ENCODE results near the gene VGLL3. TPM values are rescaled to one million over a fixed set of nuclear protein-coding genes. Genes with fewer than 3 reads are reported as not detected.
"Not testable (repeated sequence)": the region's sequence is repeated elsewhere in the genome, so short reads cannot be mapped to it uniquely, and the experiment has no call there.

VGLL3 gene
- total RNA-seq, 1 experiment from 2014 or later, result 3.1 TPM

GRCh38 chr3:86989611-86990010 is 1.3 kb downstream of the VGLL3 start:
- DNase-seq (ENCODE audit: low spot score), result no peak

- no peak for DNase-seq (ENCODE audit: low spot score)
Observed at GRCh38 chr3:86989006-86989405, 1.9 kb downstream of the VGLL3 start.

GRCh38 chr3:86988235-86988634 is 2.7 kb downstream of the VGLL3 start:
- DNase-seq (ENCODE audit: low spot score), result no peak

GRCh38 chr3:86987421-86987715 is 3.6 kb downstream of the VGLL3 start:
- no peak for DNase-seq (ENCODE audit: low spot score)

- no peak for DNase-seq (ENCODE audit: low spot score)
Observed at GRCh38 chr3:86986671-86987420, 4.1 kb downstream of the VGLL3 start.

GRCh38 chr3:86985181-86985826 is 5.6 kb downstream of the VGLL3 start:
- no peak for DNase-seq (ENCODE audit: low spot score)

- no peak for DNase-seq (ENCODE audit: low spot score)
Observed at GRCh38 chr3:86984271-86984670, 6.7 kb downstream of the VGLL3 start.

GRCh38 chr3:86982883-86983282 is 8.1 kb downstream of the VGLL3 start:
- no peak for DNase-seq (ENCODE audit: low spot score)

- DNase-seq (ENCODE audit: low spot score), result no peak
Observed at GRCh38 chr3:86978111-86978551, 12.8 kb downstream of the VGLL3 start.

GRCh38 chr3:86976219-86976618 is 14.7 kb downstream of the VGLL3 start:
- DNase-seq (ENCODE audit: low spot score), result no peak

- not testable (repeated sequence) for DNase-seq (ENCODE audit: low spot score)
Observed at GRCh38 chr3:86974177-86974576, 16.8 kb downstream of the VGLL3 start.

- no peak for DNase-seq (ENCODE audit: low spot score)
Observed at GRCh38 chr3:86973440-86973839, 17.5 kb downstream of the VGLL3 start.

- DNase-seq (ENCODE audit: low spot score), result peak; percentile 37
Observed at GRCh38 chr3:86969500-86970189, 21.3 kb downstream of the VGLL3 start.

GRCh38 chr3:86968244-86968932 is 22.6 kb downstream of the VGLL3 start:
- DNase-seq (ENCODE audit: low spot score), result no peak

- DNase-seq (ENCODE audit: low spot score), result no peak
Observed at GRCh38 chr3:86967062-86967461, 23.9 kb downstream of the VGLL3 start.

GRCh38 chr3:86965166-86965565 is 25.8 kb downstream of the VGLL3 start:
- no peak for DNase-seq (ENCODE audit: low spot score)

- no peak for DNase-seq (ENCODE audit: low spot score)
Observed at GRCh38 chr3:86963611-86964010, 27.3 kb downstream of the VGLL3 start.

- no peak for DNase-seq (ENCODE audit: low spot score)
Observed at GRCh38 chr3:86961297-86961696, 29.7 kb downstream of the VGLL3 start.

GRCh38 chr3:86960550-86960949 is 30.4 kb downstream of the VGLL3 start:
- no peak for DNase-seq (ENCODE audit: low spot score)

GRCh38 chr3:86958534-86958933 is 32.4 kb downstream of the VGLL3 start:
- no peak for DNase-seq (ENCODE audit: low spot score)

GRCh38 chr3:86954747-86955146 is 36.2 kb downstream of the VGLL3 start:
- no peak for DNase-seq (ENCODE audit: low spot score)

- DNase-seq (ENCODE audit: low spot score), result peak; percentile 14
Observed at GRCh38 chr3:86954226-86954625, 36.7 kb downstream of the VGLL3 start.

Data from H4 (cell line).